ENCODE results near the gene C1orf185. TPM values are rescaled to one million over a fixed set of nuclear protein-coding genes. Genes with fewer than 3 reads are reported as not detected.
"Not testable (repeated sequence)": the region's sequence is repeated elsewhere in the genome, so short reads cannot be mapped to it uniquely, and the experiment has no call there.

Gene C1orf185
- polyA plus RNA-seq, 4 donors = not detected

- no peak for DNase-seq (ENCODE audit: low read depth in 4 of 4, low spot score in 2 of 4)
These were observed 29.2 kb downstream of the C1orf185 start for GRCh38 chr1:51131185-51131584.

- no peak for DNase-seq (ENCODE audit: low read depth in 4 of 4, low spot score in 2 of 4)
These were observed 31.0 kb downstream of the C1orf185 start for GRCh38 chr1:51133045-51133444.

- not testable (repeated sequence) for DNase-seq (ENCODE audit: low read depth in 4 of 4, low spot score in 2 of 4)
These were observed 35.7 kb downstream of the C1orf185 start for GRCh38 chr1:51137696-51138095.

GRCh38 chr1:51139474-51139873 is 37.4 kb downstream of the C1orf185 start:
- DNase-seq (ENCODE audit: low read depth in 4 of 4, low spot score in 2 of 4) = no peak

- no peak for DNase-seq (ENCODE audit: low read depth in 4 of 4, low spot score in 2 of 4)
These were observed 45.4 kb downstream of the C1orf185 start for GRCh38 chr1:51147394-51147793.

- no peak for DNase-seq (ENCODE audit: low read depth in 4 of 4, low spot score in 2 of 4)
These were observed 52.7 kb downstream of the C1orf185 start for GRCh38 chr1:51154776-51155175.

GRCh38 chr1:51156752-51157151 is 54.7 kb downstream of the C1orf185 start:
- DNase-seq (ENCODE audit: low read depth in 4 of 4, low spot score in 2 of 4) = no peak

GRCh38 chr1:51157395-51157794 is 55.4 kb downstream of the C1orf185 start:
- DNase-seq (ENCODE audit: low read depth in 4 of 4, low spot score in 2 of 4) = no peak

GRCh38 chr1:51158263-51158662 is 56.2 kb downstream of the C1orf185 start:
- DNase-seq (ENCODE audit: low read depth in 4 of 4, low spot score in 2 of 4) = no peak

- not testable (repeated sequence) for DNase-seq (ENCODE audit: low read depth in 4 of 4, low spot score in 2 of 4)
These were observed 60.5 kb downstream of the C1orf185 start for GRCh38 chr1:51162560-51162959.

- no peak for DNase-seq (ENCODE audit: low read depth in 4 of 4, low spot score in 2 of 4)
These were observed 63.5 kb downstream of the C1orf185 start for GRCh38 chr1:51165540-51165939.

- DNase-seq (ENCODE audit: low read depth in 4 of 4, low spot score in 2 of 4) = no peak
These were observed 66.3 kb downstream of the C1orf185 start for GRCh38 chr1:51168266-51168845.

GRCh38 chr1:51168936-51169335 is 66.9 kb downstream of the C1orf185 start:
- DNase-seq (ENCODE audit: low read depth in 4 of 4, low spot score in 2 of 4) = no peak

- DNase-seq (ENCODE audit: low read depth in 4 of 4, low spot score in 2 of 4) = no peak
These were observed 68.3 kb downstream of the C1orf185 start for GRCh38 chr1:51170342-51170741.

- DNase-seq (ENCODE audit: low read depth in 4 of 4, low spot score in 2 of 4) = no peak
These were observed 70.8 kb downstream of the C1orf185 start for GRCh38 chr1:51172811-51173210.

GRCh38 chr1:51175278-51175677 is 73.2 kb downstream of the C1orf185 start:
- no peak for DNase-seq (ENCODE audit: low read depth in 4 of 4, low spot score in 2 of 4)

- not testable (repeated sequence) for DNase-seq (ENCODE audit: low read depth in 4 of 4, low spot score in 2 of 4)
These were observed 76.0 kb downstream of the C1orf185 start for GRCh38 chr1:51177988-51178387.

- no peak for DNase-seq (ENCODE audit: low read depth in 4 of 4, low spot score in 2 of 4)
These were observed 86.2 kb downstream of the C1orf185 start for GRCh38 chr1:51188230-51188629.

- peak in 3 of 4 donors; percentile 20 to 55 (median 26) for DNase-seq (ENCODE audit: low read depth in 4 of 4, low spot score in 2 of 4)
These were observed 87.5 kb downstream of the C1orf185 start for GRCh38 chr1:51189421-51190073.

- no peak for DNase-seq (ENCODE audit: low read depth in 4 of 4, low spot score in 2 of 4)
These were observed 88.9 kb downstream of the C1orf185 start for GRCh38 chr1:51190961-51191360.

- DNase-seq (ENCODE audit: low read depth in 4 of 4, low spot score in 2 of 4) = peak in 3 of 4 donors; percentile 7 to 63 (median 21)
These were observed 90.3 kb downstream of the C1orf185 start for GRCh38 chr1:51192213-51192843.

GRCh38 chr1:51193564-51193963 is 91.5 kb downstream of the C1orf185 start:
- no peak for DNase-seq (ENCODE audit: low read depth in 4 of 4, low spot score in 2 of 4)
